HG03108 (cell line): ENCODE data around the gene NPAS2.

Experiments
- ATAC-seq: cut with Tn5 transposase; IDR thresholded peaks from one replicate; pipeline ENCODE4 v1.9.1; 2021; ENCODE audit warnings: moderate library complexity; ENCODE audit not compliant: unreplicated experiment

NPAS2 gene

GRCh38 chr2:100793220-100793619 lies 26.7 kb upstream of the NPAS2 start:
- ATAC-seq, result no peak

- ATAC-seq, result no peak
These were observed 26.0 kb upstream of the NPAS2 start for GRCh38 chr2:100793982-100794381.

- no peak for ATAC-seq
These were observed 23.3 kb upstream of the NPAS2 start for GRCh38 chr2:100796499-100797100.

- no peak for ATAC-seq
These were observed 20.3 kb upstream of the NPAS2 start for GRCh38 chr2:100799686-100800085.

- ATAC-seq, result no peak
These were observed 19.0 kb upstream of the NPAS2 start for GRCh38 chr2:100800915-100801314.

- ATAC-seq, result no peak
These were observed 18.5 kb upstream of the NPAS2 start for GRCh38 chr2:100801402-100801801.

- ATAC-seq, result no peak
These were observed 17.9 kb upstream of the NPAS2 start for GRCh38 chr2:100802066-100802465.

- no peak for ATAC-seq
These were observed 16.6 kb upstream of the NPAS2 start for GRCh38 chr2:100803334-100803733.

- ATAC-seq, result no peak
These were observed 13.4 kb upstream of the NPAS2 start for GRCh38 chr2:100806550-100806949.

- no peak for ATAC-seq
These were observed 12.2 kb upstream of the NPAS2 start for GRCh38 chr2:100807707-100808106.

GRCh38 chr2:100808582-100808981 lies 11.4 kb upstream of the NPAS2 start:
- ATAC-seq, result no peak

GRCh38 chr2:100809506-100809905 lies 10.4 kb upstream of the NPAS2 start:
- no peak for ATAC-seq

- ATAC-seq, result no peak
These were observed 9.3 kb upstream of the NPAS2 start for GRCh38 chr2:100810603-100811145.

GRCh38 chr2:100812116-100812515 lies 7.8 kb upstream of the NPAS2 start:
- ATAC-seq, result no peak

- ATAC-seq, result no peak
These were observed 7.4 kb upstream of the NPAS2 start for GRCh38 chr2:100812573-100812972.

GRCh38 chr2:100813527-100813926 lies 6.4 kb upstream of the NPAS2 start:
- ATAC-seq, result no peak

GRCh38 chr2:100814043-100814442 lies 5.9 kb upstream of the NPAS2 start:
- ATAC-seq, result no peak

GRCh38 chr2:100814453-100814852 lies 5.5 kb upstream of the NPAS2 start:
- ATAC-seq, result no peak

GRCh38 chr2:100817388-100817985 lies 2.5 kb upstream of the NPAS2 start:
- no peak for ATAC-seq

GRCh38 chr2:100818003-100818605 lies 1.8 kb upstream of the NPAS2 start:
- ATAC-seq, result no peak

GRCh38 chr2:100818606-100819369 lies 1.2 kb upstream of the NPAS2 start:
- ATAC-seq, result no peak

- no peak for ATAC-seq
These were observed 259 bp downstream of the NPAS2 start for GRCh38 chr2:100820273-100820522.
